ENCODE measurements around the gene STK11.

Gene STK11

GRCh38 chr19:1251330-1252220 is 46.0 kb downstream of the STK11 start:
- DNase-seq: peak; percentile 71

- peak; percentile 64 for DNase-seq
Observed at GRCh38 chr19:1252221-1252820, 46.7 kb downstream of the STK11 start.

DNA sequence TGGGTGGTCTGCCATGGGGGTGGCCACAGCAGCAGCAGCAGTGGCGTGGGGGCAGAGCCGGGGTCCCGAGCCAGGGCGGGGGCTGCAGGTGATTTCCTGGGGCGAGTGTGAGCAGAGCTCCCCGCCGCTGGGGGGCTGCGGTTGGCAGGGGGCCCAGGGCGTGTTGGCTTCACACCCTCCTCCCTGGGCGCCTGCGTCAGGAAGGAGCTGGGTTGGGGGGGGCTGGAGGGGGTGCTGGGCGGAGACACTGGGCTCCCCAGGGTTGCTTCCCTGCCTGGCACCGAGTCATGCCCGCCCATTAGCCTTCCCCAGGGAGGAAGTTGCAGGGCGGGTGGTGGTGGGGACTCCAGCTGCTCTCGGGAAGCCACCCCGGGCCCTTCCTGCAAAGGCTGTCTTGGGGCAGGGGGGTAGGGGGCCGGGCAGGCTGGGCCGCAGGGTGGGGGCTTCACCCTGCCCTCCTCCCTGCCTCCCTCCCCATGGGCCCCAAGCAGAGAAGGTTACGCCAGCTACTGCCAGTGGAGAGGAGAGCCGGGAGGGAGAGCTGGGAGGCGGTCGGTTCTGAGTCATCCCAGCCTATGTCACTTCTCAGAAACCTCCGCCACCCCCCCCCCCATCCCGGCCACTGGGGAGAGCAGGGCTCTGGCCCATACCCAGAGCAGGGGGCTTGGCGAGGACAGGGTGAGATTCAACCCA is 47.4 kb downstream of the STK11 start:
- peak; percentile 73 for DNase-seq

GRCh38 chr19:1253514-1254080 is 48.0 kb downstream of the STK11 start:
- DNase-seq: no peak

DNA sequence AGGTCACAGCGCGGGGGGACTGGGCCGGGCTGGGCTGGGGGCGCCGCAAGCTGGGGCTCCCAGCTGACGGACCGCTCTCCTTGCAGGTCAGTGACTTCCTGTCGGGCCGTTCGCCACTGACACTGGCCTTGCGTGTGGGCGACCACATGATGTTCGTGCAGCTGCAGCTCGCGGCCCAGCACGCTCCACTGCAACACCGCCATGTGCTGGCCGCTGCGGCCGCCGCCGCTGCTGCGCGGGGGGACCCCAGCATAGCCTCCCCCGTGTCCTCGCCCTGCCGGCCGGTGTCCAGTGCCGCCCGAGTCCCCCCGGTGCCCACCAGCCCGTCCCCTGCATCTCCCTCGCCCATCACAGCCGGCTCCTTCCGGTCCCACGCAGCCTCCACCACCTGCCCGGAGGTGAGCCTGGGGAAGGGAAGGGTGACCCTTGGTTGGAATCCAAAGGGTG is 48.5 kb downstream of the STK11 start:
- no peak for DNase-seq

GRCh38 chr19:1254530-1255185 is 49.1 kb downstream of the STK11 start:
- no peak for DNase-seq

- no peak for DNase-seq
Observed at GRCh38 chr19:1255186-1256161, 49.9 kb downstream of the STK11 start.

DNA sequence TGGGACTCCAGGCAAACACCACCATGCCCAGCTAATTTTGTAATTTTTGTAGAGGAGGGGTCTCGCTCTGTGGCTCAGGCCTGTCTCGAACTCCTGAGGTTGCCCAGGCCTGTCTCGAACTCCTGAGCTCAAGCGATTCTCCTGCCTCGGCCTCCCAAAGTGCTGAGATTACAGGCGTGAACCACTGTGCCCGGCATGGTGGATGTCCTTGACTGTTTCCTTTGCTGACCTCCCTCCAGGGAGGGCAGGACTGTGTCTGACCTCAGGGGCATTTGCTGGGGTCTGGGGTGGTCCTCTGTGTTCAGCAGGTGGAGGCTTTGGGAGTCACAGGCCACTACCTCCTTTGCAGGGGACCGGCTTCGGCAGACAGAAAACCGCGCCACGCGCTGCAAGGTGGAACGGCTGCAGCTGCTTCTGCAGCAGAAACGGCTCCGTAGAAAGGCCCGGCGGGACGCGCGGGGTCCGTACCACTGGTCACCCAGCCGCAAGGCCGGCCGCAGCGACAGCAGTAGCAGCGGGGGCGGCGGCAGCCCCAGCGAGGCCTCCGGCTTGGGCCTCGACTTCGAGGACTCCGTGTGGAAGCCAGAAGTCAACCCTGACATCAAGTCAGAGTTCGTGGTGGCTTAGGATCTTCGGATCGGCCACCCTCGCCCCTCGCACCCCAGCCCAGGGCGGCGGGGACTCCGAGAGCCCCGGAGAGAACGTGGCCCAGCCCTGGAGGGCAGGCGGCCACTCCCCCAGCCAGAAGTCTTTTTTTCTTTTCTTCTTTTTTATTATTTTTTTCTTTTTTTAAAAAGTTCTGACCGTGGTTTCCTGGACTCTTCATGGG is 51.3 kb downstream of the STK11 start:
- DNase-seq: no peak

DNA sequence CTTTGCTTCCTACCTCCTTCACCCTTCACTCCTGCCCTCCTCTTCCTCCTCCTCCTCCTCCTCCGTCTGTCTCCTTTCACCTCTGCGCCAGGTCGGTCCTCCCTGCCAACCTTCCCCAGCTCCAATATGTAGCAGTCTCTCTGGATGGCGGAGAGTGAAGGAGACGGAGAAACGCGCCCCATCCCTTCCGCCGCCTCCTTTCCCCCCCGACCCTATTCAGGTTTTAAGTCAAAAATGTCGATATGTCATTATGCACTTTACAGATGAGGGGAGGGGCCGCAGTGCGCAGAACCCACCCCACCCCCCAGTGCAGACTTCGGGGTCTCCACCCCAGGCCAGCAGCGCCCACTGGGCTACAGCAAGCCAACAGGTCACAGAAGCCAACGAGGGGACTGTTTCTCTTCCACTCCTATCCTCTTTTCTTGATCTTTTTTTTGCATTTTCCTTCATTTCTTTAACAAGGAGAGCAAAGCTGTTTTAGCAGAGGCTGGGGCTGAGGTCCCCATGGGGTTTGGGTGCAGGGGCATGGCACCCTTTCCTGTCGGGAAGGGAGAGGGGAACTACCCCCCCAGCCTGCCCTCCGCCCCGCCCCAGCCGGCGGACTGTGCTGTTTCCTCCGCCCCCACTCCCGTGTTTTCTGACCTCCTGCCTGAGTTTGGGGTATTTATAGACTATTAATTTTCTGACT is 52.0 kb downstream of the STK11 start:
- DNase-seq: no peak

DNA sequence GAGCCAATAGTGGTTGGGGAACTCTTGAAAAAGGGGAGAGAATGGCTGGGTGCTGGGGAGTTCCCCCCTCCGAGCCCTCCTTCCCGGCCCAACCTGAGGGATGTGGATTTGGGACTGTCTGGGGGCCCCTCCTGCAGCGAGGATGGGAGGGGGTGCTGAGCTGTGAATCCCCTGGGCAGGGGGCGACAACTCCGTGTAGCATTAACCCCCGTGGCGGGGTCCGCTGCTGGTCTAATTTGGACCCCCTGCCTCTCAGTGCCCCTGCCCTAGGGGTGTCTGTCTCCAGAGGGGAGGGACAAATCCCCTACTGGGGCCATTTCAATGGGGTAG is 52.5 kb downstream of the STK11 start:
- DNase-seq: no peak

DNA sequence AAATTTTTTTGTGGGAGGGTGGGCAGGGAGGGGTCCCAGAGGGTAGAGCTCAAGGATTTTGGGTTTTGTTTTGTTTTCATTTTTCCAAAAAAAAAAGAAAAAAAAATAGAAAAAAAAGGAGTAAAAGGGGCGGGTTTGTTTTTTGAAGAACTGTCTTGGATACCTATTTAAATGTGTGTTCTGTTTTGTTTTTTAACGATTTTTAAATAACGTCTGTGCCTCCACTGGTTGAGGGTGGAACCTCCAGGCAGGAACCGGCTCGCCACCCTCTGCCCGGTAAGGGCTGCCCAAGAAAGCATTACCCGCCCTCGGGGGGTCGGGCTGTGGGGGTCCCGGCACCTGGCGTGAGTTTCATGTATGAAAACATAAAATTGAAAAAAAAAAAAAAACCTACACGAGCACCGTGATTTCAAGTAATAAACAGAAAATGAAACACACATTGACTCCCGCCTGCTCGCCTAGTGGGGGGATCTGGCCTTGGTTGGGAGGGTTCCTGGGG is 53.2 kb downstream of the STK11 start:
- DNase-seq: no peak

DNA sequence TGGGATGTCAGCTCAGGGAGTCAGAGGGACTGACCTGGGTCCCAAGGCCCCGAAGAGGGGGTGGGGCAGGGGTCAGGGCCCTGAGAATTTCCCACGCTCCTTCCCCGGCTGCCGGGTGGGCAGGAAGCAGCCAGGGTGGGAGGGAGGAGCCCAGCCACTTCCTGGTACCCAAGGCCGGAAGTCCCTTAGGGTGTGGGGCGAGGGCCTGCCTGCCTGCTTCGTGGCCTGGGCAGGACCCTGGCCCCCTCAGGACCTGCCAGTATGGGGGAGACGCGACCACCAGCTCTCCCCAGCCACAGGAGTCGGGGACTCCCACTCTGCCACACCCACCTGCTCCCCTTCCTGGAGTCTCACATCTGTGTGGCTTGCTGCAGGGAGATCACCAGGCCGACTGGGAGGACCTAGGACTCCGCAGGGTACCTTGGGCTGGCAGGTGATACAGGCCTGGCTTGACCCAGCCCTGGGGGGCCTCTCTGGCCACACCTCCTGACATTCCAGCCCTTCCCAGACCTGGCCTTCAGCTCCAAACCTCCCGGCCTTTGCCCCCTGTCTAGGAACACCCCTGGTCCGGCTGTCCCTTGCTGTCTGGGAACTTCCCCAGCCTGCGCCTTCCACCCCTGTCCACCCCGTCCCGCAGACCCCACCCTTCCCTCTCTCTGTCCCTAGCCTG is 53.8 kb downstream of the STK11 start:
- DNase-seq: peak; percentile 79

- peak; percentile 51 for DNase-seq
Observed at GRCh38 chr19:1259876-1260748, 54.5 kb downstream of the STK11 start.

DNA sequence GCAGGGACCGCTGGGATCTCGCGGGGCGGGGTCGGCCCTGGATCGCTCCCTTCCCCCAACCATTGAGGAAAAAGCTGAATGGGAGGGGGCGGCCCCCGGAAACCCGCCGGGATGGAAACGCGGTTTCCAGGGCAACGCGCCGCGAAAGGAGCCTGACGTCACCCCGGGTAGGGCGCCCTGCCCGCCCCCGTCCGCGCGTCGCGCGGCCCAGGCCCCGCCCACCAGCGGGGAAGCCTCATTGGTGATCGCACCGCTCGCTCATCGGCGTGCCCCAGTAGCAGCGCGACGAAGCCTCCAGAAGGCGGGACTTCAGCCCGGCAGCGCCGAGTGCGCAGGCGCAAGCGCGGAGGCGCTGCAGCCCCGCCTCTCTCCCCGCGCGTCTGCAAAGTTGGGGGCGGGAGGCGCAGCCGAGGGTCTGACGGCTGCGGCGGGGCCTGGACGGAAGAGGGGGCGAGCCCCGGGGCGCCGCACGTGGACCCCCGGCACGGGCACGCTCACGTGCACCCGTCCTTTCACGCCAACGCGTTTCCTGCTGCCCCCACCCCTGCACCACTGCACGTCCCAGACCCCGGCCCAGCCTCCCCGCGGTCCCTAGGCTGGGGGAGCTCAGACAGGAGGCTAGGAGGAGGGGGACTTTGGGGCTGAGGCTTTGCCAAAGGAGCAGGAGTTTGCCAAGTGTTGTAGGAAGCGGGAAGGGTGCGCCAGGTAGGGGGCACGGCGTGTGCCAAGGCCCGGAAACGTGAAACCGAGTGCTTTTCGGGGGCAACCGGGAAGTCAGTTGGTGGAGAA is 55.4 kb downstream of the STK11 start:
- DNase-seq: peak; percentile 97

GRCh38 chr19:1261538-1261797 is 55.9 kb downstream of the STK11 start:
- no peak for DNase-seq

DNA sequence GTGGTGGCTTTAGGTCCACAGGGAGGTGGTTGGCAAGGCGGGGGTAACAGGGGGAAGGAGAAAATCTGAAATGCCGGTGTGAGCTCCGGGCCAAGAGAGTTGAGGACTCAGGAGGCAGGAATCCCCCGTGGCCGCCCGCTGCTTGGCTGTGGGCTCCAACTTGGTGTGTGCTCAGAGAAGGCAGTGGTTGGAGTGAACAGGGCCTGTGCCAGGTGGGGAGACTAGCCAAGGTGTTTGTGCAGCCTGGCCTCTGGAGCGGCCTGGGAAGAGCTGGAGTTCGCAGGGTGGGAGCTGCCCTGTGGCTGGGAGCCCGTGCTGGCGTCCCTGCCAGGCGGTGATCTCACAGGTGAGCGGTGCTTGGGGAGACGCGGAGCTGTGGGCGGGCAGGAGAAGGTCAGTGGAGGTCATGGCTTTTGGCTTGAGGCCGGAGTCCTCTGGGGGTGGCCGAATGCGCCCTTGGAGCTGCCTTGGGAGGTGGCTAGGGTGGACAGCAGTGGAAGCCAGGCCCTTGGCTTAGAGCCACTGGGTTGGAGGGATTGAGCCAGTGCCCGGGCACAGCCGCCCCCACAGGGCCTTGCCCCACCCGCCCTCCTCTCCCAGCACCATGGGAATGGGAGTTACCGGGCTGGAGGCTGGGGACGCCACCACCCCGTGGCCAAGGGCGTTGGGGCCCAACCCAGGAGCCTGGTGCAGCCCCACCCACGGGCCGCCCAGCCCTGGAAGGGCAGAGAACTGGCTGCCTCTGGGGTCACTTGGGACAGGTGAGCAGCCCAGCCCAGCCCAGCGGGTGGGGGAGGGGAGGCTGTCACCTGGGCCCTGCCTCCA is 56.4 kb downstream of the STK11 start:
- DNase-seq: peak; percentile 37

DNA sequence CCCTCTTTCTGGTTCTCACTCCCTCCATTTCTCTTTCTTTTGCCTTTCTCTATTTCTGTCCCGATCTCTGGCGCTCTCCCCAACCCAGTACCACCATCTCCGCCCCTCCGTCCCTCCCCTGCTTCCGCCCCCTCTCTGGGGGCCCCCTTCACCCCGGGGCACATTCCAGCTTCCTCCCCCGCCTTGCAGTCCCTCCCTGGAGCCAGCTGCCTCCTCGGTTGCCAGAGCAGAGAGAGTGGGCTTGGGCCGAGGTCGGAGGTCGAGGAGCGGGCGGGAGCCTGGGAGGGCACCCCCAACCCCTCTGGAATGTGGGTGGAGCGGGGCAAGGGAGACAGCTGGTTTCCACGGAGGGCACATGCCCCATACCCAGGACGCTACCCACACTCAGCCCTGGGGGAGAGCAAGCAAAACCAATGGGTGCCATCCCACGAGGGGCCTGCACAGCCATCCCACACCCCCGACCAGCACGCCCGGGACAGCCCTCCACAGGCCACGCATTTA is 57.1 kb downstream of the STK11 start:
- DNase-seq: no peak

Measured in central memory CD4-positive, alpha-beta T cell (primary cell).